NK-92 (cell line): ENCODE measurements around the gene CYP24A1.

Experiments
- DNase-seq: peaks from one replicate; lab custom pipeline; 2025; ENCODE audit not compliant: unreplicated experiment; lab: John Stamatoyannopoulos, UW

Gene CYP24A1

GRCh38 chr20:54115172-54115854, 58.5 kb downstream of the CYP24A1 start:
- DNase-seq, result no peak

GRCh38 chr20:54114109-54114508, 59.7 kb downstream of the CYP24A1 start:
- no peak for DNase-seq

- no peak for DNase-seq
Measured at GRCh38 chr20:54113566-54113965, 60.2 kb downstream of the CYP24A1 start.

GRCh38 chr20:54112221-54112884, 61.4 kb downstream of the CYP24A1 start:
- DNase-seq, result no peak

GRCh38 chr20:54111460-54111859, 62.3 kb downstream of the CYP24A1 start:
- DNase-seq, result no peak

- no peak for DNase-seq
Measured at GRCh38 chr20:54110457-54110856, 63.3 kb downstream of the CYP24A1 start.

GRCh38 chr20:54110041-54110440, 63.7 kb downstream of the CYP24A1 start:
- DNase-seq, result no peak

GRCh38 chr20:54108817-54109216, 65.0 kb downstream of the CYP24A1 start:
- DNase-seq, result no peak

- DNase-seq, result no peak
Measured at GRCh38 chr20:54108326-54108642, 65.5 kb downstream of the CYP24A1 start.

- no peak for DNase-seq
Measured at GRCh38 chr20:54107600-54108325, 66.0 kb downstream of the CYP24A1 start.

GRCh38 chr20:54107181-54107580, 66.6 kb downstream of the CYP24A1 start:
- DNase-seq, result no peak

GRCh38 chr20:54106162-54106561, 67.6 kb downstream of the CYP24A1 start:
- DNase-seq, result no peak

GRCh38 chr20:54105653-54106052, 68.1 kb downstream of the CYP24A1 start:
- DNase-seq, result no peak

GRCh38 chr20:54104781-54105180, 69.0 kb downstream of the CYP24A1 start:
- DNase-seq, result no peak

- DNase-seq, result no peak
Measured at GRCh38 chr20:54103762-54104600, 69.8 kb downstream of the CYP24A1 start.
